Mesangial cell (primary cell): ENCODE measurements around the gene ZNF791. TPM values are rescaled to one million over a fixed set of nuclear protein-coding genes. Genes with fewer than 3 reads are reported as not detected.

ENCODE experiments used
- total RNA-seq: library from RNA; depleted of rRNA; stranded (reverse); fragments of >200 nt; gene quantifications from 2 replicates; pipeline ENCODE4 v1.2.3, GENCODE V29; 2015

Gene ZNF791
- total RNA-seq: 6.0 and 8.1 TPM in 2 replicates

DNA sequence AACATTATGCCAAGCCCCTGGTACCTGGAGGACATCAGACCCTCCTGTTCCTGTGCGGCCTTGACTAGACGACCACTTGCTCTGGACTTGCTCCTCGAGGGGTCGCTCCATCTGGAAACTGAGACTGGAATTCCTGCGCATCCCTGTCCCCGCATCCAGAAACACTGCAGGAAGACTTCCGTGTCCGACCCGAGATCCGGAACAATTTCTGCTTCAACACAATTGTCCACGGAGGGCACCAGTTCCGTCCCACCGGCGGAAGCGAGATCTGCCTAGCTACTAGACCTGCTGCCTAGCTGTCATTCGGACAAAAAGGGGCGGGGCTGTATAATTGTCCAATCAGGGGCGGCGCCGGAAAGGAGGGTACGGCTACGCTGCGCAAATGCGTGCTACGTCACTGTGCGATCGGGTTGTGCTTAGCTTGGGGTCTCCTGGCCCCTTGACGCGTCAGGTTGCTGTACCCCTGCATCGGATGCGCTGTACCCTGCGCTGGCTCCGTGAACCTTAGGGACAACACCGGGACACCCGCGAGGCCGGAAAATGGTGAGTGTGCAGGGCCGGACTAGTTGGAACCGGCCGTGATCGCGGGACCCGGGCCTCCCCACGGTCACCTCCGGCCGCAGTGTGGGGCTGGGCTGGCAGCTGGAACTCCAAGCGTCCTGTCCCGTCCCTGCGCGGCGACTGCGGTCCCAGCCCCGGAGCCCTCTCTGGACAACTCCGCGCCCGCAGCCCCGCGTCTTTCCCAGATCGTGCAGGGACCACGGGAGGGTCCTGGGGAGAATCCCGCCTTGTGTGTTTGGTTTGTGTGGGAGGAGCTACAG lies at the start of gene ZNF791, which contains the start of gene ZNF490:
ZNF791 (plus strand) TSS at position 381 of the 821 bp plus-strand sequence; CDS start at position 541, 160 bp downstream.
ZNF490 (minus strand) TSS at position 274 of the 821 bp plus-strand sequence; CDS start at position 141, 133 bp downstream.

DNA sequence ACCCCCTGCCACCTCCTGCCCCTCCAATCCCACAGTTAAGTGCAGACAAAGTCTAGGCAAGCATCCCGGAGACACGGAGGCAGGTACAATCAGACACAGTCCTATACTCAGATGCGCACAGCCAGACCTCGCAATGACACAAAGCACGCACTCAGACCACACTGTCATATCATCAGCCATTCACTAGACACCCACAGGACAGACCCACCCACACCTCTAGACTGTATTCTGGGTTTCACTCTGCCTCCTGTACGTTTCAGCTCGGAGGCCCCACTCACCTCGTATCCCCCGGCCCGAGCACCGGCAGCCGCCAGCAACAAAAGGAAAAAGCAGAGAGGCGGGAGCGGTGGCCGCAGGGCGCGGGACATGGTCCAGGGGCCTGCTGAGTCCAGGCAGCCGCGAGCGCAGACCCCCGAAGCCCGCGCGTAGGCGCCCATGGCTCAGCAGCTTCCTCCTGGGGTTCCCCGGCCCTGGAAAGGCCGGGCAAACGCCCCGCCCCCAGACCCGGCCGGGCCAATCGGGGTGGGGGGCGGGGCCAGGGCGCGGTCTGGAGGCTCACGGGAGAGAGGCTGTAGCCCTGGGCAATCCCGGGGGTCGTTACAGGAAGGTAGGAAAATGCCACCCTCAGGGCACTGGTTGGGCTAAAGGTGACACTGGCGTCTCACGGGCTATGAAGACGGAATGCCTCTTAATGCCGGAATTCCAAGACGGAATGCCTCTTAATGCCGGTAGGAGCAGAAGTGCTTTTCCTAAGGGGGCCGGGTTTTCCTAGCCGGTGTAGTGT lies 55.7 kb downstream of the ZNF791 start, which contains the start of the genes MAN2B1 and WDR83:
MAN2B1 (minus strand) TSS at position 478 of the 784 bp plus-strand sequence; CDS start at position 437, 41 bp downstream.
WDR83 (plus strand) TSS at position 543 of the 784 bp plus-strand sequence. CDS start 2,984 bp downstream, outside the sequence.

DNA sequence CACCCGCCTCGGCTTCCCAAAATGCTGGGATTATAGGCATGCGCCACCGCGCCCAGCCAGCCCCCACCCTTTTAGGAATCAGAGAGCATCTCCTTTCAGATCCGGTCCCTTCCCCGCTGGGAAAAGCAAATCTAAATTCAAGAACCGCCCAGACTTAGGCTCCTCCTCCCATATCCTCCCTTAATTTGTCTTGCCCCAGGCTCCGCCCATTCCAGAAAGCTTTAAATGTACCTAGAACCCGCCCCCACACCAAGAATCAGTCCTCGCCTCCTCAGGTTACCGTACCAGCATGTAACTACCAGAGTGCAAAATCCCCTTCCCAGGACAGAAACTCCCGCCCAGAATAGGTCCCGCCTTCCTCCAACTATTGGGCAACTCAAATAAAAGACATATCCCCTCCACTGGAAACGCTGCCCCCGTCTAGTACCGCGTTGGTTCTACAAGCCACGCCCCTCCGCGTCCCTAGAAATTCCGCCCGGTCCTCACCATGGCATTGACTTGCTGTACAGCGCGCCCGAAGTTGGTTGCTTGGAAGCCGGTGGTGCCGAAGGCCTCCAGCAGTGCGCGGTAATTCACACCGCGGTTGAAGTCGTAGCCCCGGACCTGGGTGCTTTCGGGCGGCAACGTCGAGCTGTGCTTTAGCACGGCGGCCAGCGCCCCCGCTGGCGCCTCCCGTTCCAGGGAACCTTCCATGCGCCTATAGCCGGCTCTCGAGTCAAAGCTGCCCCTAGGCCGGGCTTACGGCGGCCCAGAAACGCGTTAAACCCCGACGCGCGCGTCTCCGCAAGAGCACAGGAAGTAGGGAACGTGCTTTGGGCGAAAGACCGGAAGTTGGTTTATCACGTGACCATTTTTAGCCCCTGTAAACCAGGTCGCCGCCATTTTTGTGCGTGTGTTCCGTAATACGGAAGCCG lies 70.6 kb downstream of the ZNF791 start, which contains the start of gene DHPS:
DHPS (minus strand) TSS at position 807 of the 914 bp plus-strand sequence; CDS start at position 693, 114 bp downstream.

Other genes starting within 250 kb of the ZNF791 start
- 0.16 and 0.25 TPM in 2 replicates for gene ZNF442, start 245.2 kb upstream of the ZNF791 start, total RNA-seq
- 1.9 and 2.3 TPM in 2 replicates for gene ZNF799, start 209.6 kb upstream of the ZNF791 start, total RNA-seq
- 1.9 and 2.0 TPM in 2 replicates for gene ZNF443, start 169.9 kb upstream of the ZNF791 start, total RNA-seq
- 0.81 and 1.6 TPM in 2 replicates for gene ZNF709, start 126.1 kb upstream of the ZNF791 start, total RNA-seq
- 2.3 and 2.9 TPM in 2 replicates for gene ZNF564, start 59.4 kb upstream of the ZNF791 start, total RNA-seq
- gene ZNF490, start 107 bp upstream of the ZNF791 start, total RNA-seq: 2.4 and 4.2 TPM in 2 replicates
- 44.3 and 78.7 TPM in 2 replicates for gene MAN2B1, start 55.8 kb downstream of the ZNF791 start, total RNA-seq
- 8.5 and 10.4 TPM in 2 replicates for gene WDR83, start 55.9 kb downstream of the ZNF791 start, total RNA-seq
- gene DHPS, start 71.0 kb downstream of the ZNF791 start, total RNA-seq: 65.2 and 76.4 TPM in 2 replicates
- gene GNG14, start 77.1 kb downstream of the ZNF791 start, total RNA-seq: not detected in 2 replicates
- 25.1 and 30.7 TPM in 2 replicates for gene FBXW9, start 85.7 kb downstream of the ZNF791 start, total RNA-seq
- gene TNPO2, start 113.0 kb downstream of the ZNF791 start, total RNA-seq: 44.5 and 46.6 TPM in 2 replicates
- gene TRIR, start 123.8 kb downstream of the ZNF791 start, total RNA-seq: 221 and 294 TPM in 2 replicates
- 127 and 130 TPM in 2 replicates for gene GET3, start 126.6 kb downstream of the ZNF791 start, total RNA-seq
- gene BEST2, start 140.9 kb downstream of the ZNF791 start, total RNA-seq: 0.38 TPM in 1 of 2 replicates, not detected in the other
- gene HOOK2, start 164.6 kb downstream of the ZNF791 start, total RNA-seq: 7.3 and 13.2 TPM in 2 replicates
- gene JUNB, start 180.6 kb downstream of the ZNF791 start, total RNA-seq: 176 and 209 TPM in 2 replicates
- gene PRDX2, start 190.9 kb downstream of the ZNF791 start, total RNA-seq: 394 and 417 TPM in 2 replicates
- 0.76 TPM in 1 of 2 replicates, not detected in the other for gene THSD8, start 191.1 kb downstream of the ZNF791 start, total RNA-seq
- 12.3 and 59.2 TPM in 2 replicates for gene RNASEH2A, start 195.7 kb downstream of the ZNF791 start, total RNA-seq
- not detected in 2 replicates for gene RTBDN, start 223.7 kb downstream of the ZNF791 start, total RNA-seq
- 0.49 and 1.0 TPM in 2 replicates for gene MAST1, start 227.6 kb downstream of the ZNF791 start, total RNA-seq